Bone marrow (tissue), 2 donors: Measurements from ENCODE around the gene CHI3L1.
A peak's percentile ranks its signal among the peaks of the same experiment; 100 is the strongest.

Experiments
- DNase-seq, 2 donors: peaks; one replicate each; lab custom pipeline; 2025; lab: John Stamatoyannopoulos, UW

Gene CHI3L1

DNA sequence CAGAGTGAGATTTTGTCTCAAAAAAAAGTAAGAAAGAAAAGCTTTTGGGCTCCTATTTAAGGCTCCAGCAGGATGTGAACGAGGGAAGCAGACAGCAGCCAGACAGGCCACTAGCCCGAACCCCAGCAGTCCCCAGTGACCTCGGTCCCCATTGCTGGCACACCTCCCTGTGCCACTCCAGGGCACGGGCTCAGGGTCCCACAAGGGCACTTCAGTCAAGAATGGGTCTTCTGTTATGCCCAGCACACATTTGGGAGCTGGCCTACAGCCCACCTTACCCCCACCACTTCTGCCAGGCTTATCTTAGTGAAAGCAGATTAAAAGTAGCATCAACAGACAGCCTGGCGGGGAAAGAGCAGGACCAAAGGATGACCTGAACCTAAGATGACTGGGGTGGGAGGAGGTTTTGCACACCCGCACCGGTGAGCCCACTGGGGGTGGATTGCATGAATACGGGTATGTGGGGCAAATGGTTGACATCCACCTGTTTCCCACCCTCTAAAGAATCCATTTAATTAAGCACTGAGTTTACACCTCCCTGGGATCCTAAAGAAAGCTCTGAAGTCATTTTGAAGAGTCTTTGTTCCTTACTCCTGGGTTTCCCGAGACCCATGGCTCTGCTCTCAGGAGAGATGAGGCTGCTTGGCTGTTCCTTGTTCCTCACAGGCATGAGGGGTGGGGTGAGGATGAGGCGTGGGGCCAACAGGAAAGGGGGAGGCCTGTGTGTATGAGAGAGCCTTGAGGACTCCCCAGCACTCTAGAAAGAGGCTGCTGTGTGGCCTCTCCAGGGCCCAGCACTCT, 4.7 kb downstream of the CHI3L1 start:
- DNase-seq = no peak

DNA sequence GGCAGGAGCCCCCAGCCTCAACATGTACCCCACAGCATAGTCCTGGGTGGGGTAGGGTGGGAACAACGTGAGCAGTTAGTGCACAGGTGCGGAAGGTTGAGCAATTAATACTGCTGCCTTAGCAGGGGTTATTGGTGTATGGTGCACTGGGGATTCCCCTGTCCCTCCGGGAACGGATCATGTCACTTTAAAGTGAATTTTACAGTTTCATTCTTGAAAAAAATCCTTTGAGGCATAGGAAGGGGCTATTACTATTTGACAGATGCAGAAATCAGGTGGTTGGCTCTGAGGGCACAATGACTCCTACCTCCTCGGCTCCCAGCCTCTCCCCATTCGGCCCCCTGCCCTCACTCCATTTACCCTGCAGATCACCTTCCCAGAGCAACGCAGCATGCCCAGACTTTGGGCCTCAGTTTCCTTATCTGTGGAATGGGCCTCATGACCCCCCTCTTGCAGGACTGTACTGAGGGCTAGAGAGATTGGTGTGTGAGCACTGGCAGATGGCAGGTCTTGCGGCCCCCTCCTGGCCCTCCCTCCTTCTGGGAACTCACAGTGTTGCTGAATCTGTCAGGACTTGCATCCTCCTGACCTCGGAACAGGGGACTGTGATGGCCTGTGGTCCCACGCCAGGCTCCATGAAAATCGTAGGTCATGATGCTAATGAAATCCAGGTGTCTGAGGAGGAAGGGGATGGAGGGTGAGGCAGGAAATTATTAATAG, 5.7 kb downstream of the CHI3L1 start:
- no peak for DNase-seq

DNA sequence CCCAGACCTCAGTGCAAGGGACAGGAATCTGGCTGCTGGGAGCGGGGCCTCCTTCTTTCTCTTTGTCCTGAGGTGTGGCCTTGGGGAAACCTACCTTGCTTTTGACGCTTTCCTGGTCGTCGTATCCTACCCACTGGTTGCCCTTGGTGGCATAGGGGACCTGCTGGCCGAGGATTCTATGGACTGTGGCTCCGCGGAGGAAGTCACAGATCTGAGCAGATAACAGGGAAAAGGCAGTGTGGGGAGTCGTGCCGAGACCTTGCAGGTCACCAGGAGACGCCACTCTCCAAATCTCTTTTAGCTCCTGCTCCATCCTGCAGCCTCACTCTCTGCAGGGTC, 6.9 kb downstream of the CHI3L1 start:
- DNase-seq = no peak

- no peak for DNase-seq
These were observed 7.5 kb downstream of the CHI3L1 start for GRCh38 chr1:203178821-203179666.

DNA sequence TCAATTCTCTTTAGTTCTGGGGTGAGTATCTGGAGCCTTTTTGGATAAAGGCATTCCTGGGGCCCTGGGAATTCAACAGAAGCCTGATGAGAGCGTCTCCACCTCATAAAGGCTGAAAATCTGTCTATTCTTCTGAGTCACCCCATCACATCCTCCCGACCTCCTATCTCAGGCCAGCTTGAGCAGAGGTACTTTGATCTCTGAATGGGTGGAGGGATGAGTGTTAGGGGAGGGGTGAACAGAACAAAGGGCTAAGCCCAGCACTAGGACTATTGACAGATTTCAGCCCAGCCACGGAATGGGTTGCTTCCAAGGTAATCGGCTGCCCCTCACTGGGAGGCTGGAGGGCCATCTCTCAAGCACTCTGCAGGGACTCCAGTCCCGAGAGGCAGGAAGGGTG, 8.4 kb downstream of the CHI3L1 start:
- no peak for DNase-seq

- no peak for DNase-seq
These were observed 8.9 kb downstream of the CHI3L1 start for GRCh38 chr1:203177470-203178039.

DNA sequence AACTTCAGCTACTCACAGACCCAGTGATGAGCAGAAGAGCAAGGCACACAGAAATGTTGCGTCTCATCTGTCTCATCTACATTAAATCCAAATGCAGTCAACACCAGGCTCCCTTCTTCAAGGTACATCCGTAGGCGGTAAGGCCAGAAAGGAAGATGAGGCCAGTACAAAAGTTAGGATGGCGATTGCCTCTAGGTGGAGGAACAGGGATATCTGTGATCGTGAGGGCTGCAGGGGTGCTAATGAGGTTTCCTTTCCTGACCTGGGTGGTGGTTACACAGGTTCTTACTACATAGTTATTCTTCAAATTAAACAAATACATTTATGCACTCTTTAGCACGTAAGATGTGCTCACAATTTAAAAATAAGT, 9.5 kb downstream of the CHI3L1 start:
- DNase-seq = no peak

GRCh38 chr1:203176273-203177035, 10.1 kb downstream of the CHI3L1 start:
- DNase-seq = no peak

DNA sequence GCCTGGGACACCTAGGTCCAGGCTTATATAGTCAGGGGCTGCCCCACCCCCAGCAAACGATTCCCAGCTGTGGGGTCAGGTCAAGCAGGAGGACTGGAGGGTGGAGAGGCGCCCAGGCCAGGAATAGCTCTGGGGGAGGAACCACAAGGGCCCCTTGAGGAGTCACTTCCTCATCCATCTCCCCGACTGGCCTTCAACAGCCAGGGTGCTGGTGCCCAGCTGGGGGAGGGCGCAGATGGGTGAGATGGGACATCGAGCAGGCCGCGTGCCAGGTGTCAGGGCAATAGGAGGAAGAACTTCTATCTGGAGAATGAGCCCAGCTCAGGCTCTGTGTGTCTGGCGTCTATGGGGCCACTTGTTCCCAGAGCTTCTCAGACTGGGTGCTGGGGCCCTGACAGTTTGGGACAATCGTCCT, 10.7 kb downstream of the CHI3L1 start:
- DNase-seq = no peak

- DNase-seq = no peak
These were observed 11.2 kb downstream of the CHI3L1 start, which contains the start of gene MYBPH for GRCh38 chr1:203175237-203175826. TSS of gene MYBPH (minus strand) at chr1:203175826. CDS start at chr1:203175755, 71 bp downstream.

DNA sequence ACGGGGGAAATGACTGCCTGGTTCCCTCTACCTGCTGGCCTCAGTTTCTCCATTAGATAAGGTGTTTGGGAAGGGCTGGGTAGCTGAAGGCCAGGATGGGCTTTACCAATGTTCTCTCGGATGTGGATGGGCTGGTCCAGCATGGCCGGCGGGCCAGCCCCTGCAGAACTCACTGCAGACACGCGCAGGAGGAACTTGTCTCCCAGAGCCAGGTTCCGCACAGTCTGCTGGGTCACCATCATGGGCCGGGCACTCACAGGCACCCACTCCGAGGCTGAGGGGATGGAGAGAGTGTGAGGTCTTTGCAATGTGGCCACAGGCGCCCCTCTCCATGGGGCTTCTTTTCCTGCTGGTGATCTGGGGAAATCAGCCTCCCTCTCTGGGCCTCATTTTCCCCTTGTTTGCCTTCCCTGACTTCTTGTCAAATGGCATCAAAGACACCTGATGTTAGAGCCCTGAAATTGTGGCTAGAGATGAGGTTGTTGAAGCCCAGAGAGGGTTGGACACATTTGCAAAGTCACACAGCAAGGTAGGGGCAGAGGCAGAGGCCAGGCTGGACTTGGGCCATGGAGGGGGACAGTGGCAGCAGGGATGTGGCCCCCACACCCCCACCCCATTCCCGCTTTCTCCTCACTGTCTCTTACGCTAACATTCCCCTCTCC, 12.0 kb downstream of the CHI3L1 start:
- no peak for DNase-seq

- DNase-seq = no peak
These were observed 12.9 kb downstream of the CHI3L1 start for GRCh38 chr1:203173566-203173965.

DNA sequence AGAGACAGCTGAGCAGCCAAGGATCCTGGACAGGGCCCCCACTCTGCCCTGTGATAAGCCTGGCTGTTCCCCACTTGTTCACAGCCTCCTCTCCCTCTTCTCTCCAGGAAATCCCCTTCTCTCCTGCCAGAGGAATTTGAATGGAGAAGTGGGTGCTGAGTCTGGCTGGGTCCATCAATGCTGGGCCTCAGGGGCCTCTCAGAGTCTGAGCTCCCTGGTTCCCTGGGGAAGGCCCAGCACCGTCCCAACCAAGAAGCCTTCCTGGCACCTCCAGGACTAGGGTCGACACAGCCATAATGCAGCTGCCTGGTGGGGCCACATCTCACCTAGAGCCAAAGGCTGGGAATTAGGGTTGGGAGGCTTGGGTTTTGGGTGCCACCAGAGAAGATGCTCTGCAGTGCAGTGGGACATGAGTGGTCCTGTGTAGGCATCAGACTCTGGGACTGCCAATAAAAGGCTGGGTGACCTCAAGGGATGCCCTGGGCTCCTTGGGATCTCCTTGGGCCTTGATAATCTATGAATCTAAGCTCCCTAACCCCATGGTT, 13.4 kb downstream of the CHI3L1 start:
- DNase-seq = no peak

- DNase-seq = peak in 1 of 2 donors; percentile 12
These were observed 14.1 kb downstream of the CHI3L1 start for GRCh38 chr1:203172184-203173010.

- DNase-seq = no peak
These were observed 14.9 kb downstream of the CHI3L1 start for GRCh38 chr1:203171341-203172183.

GRCh38 chr1:203170625-203171330, 15.7 kb downstream of the CHI3L1 start:
- no peak for DNase-seq

DNA sequence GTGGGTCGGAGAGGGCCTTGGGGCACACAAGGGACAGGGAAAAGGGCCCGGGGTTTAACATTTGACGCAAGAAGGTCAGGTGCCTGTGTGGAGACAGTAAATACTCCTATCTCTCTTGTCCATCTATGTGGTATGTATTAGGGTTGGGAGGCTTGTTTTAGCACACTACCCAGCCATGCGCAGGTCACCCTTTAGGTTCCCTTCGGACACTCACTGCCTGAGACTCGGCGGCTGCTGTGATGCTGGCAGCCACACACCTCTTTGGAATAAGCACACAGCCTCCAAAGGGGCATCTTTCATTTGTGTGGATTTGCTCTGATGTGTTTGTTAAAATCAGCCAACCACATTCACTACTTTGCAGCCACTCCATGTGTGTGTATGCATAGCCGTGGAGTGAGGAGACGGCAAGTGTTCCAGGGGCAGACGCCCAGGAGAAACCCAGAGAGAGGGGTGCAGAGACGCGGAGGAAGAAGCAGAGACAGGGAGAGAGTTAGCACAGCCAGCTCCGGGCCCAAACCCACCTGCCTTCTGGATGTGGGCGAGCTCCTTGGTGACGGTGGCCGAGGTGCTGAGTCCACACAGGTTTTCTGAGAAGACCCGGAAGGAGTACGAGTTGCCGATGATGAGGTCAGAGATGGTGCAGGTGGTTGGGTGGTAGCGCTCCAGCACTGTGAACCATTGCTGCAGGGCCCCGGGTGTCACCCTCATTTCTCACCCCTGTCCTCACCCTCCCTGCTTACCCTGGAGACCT, 16.6 kb downstream of the CHI3L1 start:
- DNase-seq = no peak
